Panc1 (cell line): ENCODE results near the gene CX3CL1. TPM values are rescaled to one million over a fixed set of nuclear protein-coding genes. Genes with fewer than 3 reads are reported as not detected.

Source experiments
- ATAC-seq: fragments of 200-7000 bp; cut with Tn5 transposase; 2 replicates; pipeline ENCODE4 v1.9.1; 2020; ENCODE audit warnings: mild to moderate bottlenecking, moderate library complexity
- BruUV-seq: library from RNA; stranded (reverse); fragments of 400-500 nt; replicated peaks from 2 replicates; lab custom pipeline; 2021; lab: Mats Ljungman, UMichigan
- CTCF ChIA-PET: fragments of 300-600 bp; sonication (Branson Sonifier 250); formaldehyde crosslinking; loops from one replicate; lab custom pipeline; 2022; ENCODE audit warnings: antibody characterized with exemption; lab: Charles Lee
- POLR2A ChIA-PET: fragments of 300-600 bp; sonication (Branson Sonifier 250); formaldehyde crosslinking; loops from one replicate; lab custom pipeline; 2022; ENCODE audit warnings: antibody characterized with exemption; lab: Charles Lee
- DNase-seq: peaks from one replicate; pipeline ENCODE4 v3.0.0-alpha.2; 2010; ENCODE audit warnings: low read depth, low spot score
- H3K27ac ChIP-seq: 2 replicates; pipeline ENCODE4 v1.5.1; 2011; ENCODE audit warnings: mild to moderate bottlenecking, low read length, inconsistent platforms
- H3K27me3 ChIP-seq: fragments of 200-500 bp; sonication (Bioruptor generic); 2 replicates; pipeline ENCODE4 v1.6.0; 2014; ENCODE audit warnings: low read length, inconsistent platforms; ENCODE audit not compliant: control insufficient read depth, insufficient read depth
- H3K36me3 ChIP-seq: fragments of 200-500 bp; sonication (Bioruptor generic); 2 replicates; pipeline ENCODE4 v1.5.1; 2014; ENCODE audit warnings: inconsistent platforms, mild to moderate bottlenecking, low read length, moderate library complexity; ENCODE audit not compliant: control insufficient read depth, insufficient read depth
- H3K4me1 ChIP-seq: 2 replicates; pipeline ENCODE4 v1.5.1; 2011; ENCODE audit warnings: inconsistent platforms, mild to moderate bottlenecking, low read length, moderate library complexity; ENCODE audit not compliant: control insufficient read depth, insufficient read depth
- H3K4me3 ChIP-seq, 2 experiments: 2 replicates each; pipeline ENCODE4 v1.5.1; 2011 to 2012; ENCODE audit warnings: low read depth in 2 of 2, low read length in 2 of 2, mild to moderate bottlenecking in 2 of 2, inconsistent platforms in 1 of 2, moderate library complexity in 1 of 2
- H3K9me3 ChIP-seq: fragments of 200-500 bp; sonication (Bioruptor generic); 2 replicates; pipeline ENCODE4 v1.5.1; 2014; ENCODE audit warnings: low read depth, mild to moderate bottlenecking, inconsistent platforms, low read length, moderate library complexity; ENCODE audit not compliant: control insufficient read depth, insufficient read depth
- POLR2AphosphoS5 ChIP-seq: IDR thresholded peaks from 2 replicates; pipeline ENCODE4 v1.6.1; 2012; ENCODE audit warnings: mild to moderate bottlenecking, low read depth, low read length, moderate library complexity
- SIN3A ChIP-seq: IDR thresholded peaks from 2 replicates; pipeline ENCODE4 v1.6.1; 2012; ENCODE audit warnings: low read depth, mild to moderate bottlenecking, low read length, moderate library complexity, borderline replicate concordance; ENCODE audit not compliant: insufficient read depth
- TCF7L2 ChIP-seq: IDR thresholded peaks from 2 replicates; pipeline ENCODE4 v1.6.1; 2011; ENCODE audit warnings: mild to moderate bottlenecking, low read depth, low read length, inconsistent platforms
- in situ Hi-C: cut with HindIII; loops from 2 replicates; pipeline ENCODE4 v1.10.0; 2016; ENCODE audit warnings: low sequenced_read_pairs, low pct_unique_long_range_greater_than_20kb
- intact Hi-C: fragments of 100-400 bp; cut with micrococcal nuclease; formaldehyde crosslinking; loops from one replicate; pipeline ENCODE4 v1.10.0; 2022; ENCODE audit not compliant: unreplicated experiment
- total RNA-seq: library from RNA; stranded (reverse); gene quantifications from one replicate; pipeline ENCODE4 v1.2.1, GENCODE V29; 2021; ENCODE audit not compliant: unreplicated experiment
- TF ChIP-seq, protein P1 (sequence below), 2 experiments: IDR thresholded peaks; 2 replicates each; pipeline ENCODE4 v1.6.1; 2011 to 2012; ENCODE audit warnings: low read depth in 2 of 2, control low read depth in 1 of 2, low read length in 1 of 2, mild to moderate bottlenecking in 1 of 2, moderate library complexity in 1 of 2; ENCODE audit not compliant: insufficient read depth in 1 of 2
- TF ChIP-seq, protein P2 (sequence below): fragments of 450-650 bp; IDR thresholded peaks from 2 replicates; pipeline ENCODE4 v1.5.1; 2017; ENCODE audit warnings: mild to moderate bottlenecking

The CX3CL1 gene
- total RNA-seq, 1 experiment from 2014 or later, result 21.8 TPM

DNA sequence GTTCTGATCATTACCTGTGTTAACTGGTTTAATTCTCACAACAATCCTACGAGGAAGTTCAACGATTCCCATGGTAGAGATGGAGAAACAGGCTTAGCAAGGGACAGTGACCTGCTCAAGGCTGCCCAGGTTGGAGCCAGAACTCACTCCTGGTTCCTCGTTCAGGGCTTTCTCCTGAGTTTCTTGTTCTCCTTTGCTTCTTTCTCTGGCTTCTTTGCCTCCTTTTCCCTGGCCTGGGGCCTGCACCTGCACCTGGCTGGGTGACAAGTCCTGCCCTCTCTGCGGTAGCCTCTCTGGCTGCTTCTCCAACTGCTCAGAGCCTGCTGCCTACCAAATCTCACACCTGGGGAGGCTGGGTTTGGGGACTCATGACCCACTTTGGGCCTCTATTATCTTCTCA, 10.9 kb upstream of the CX3CL1 start:
- POLR2A ChIA-PET, result interaction anchor here (0.6 kb wide), 1 partner anchor 10 kb away, joined by 3 read pairs; no protein-coding TSS in a partner anchor
- intact Hi-C loops (no loop called here), in situ Hi-C loops (no loop called here)
- Histone ChIP-seq H3K9me3 (no peaks in the 10 kb centered on the region), H3K4me3 (no peak overlapping the region), H3K27me3 (no peaks in the 10 kb centered on the region), H3K4me1 (no peaks in the 10 kb centered on the region), H3K36me3 (no peaks in the 10 kb centered on the region), H3K27ac (no peak overlapping the region)
- no peak for DNase-seq
- CTCF ChIA-PET, result no interaction called here
- TF ChIP-seq, protein P1, sequence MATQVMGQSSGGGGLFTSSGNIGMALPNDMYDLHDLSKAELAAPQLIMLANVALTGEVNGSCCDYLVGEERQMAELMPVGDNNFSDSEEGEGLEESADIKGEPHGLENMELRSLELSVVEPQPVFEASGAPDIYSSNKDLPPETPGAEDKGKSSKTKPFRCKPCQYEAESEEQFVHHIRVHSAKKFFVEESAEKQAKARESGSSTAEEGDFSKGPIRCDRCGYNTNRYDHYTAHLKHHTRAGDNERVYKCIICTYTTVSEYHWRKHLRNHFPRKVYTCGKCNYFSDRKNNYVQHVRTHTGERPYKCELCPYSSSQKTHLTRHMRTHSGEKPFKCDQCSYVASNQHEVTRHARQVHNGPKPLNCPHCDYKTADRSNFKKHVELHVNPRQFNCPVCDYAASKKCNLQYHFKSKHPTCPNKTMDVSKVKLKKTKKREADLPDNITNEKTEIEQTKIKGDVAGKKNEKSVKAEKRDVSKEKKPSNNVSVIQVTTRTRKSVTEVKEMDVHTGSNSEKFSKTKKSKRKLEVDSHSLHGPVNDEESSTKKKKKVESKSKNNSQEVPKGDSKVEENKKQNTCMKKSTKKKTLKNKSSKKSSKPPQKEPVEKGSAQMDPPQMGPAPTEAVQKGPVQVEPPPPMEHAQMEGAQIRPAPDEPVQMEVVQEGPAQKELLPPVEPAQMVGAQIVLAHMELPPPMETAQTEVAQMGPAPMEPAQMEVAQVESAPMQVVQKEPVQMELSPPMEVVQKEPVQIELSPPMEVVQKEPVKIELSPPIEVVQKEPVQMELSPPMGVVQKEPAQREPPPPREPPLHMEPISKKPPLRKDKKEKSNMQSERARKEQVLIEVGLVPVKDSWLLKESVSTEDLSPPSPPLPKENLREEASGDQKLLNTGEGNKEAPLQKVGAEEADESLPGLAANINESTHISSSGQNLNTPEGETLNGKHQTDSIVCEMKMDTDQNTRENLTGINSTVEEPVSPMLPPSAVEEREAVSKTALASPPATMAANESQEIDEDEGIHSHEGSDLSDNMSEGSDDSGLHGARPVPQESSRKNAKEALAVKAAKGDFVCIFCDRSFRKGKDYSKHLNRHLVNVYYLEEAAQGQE (IDR thresholded peaks at IDR 0.05; ENCODE audit: insufficient read depth in 1 of 2, low read depth in 2 of 2, low read length in 1 of 2), result no peak
- no peak for TF ChIP-seq SIN3A
- no peak for TF ChIP-seq TCF7L2
- TF ChIP-seq, protein P2, sequence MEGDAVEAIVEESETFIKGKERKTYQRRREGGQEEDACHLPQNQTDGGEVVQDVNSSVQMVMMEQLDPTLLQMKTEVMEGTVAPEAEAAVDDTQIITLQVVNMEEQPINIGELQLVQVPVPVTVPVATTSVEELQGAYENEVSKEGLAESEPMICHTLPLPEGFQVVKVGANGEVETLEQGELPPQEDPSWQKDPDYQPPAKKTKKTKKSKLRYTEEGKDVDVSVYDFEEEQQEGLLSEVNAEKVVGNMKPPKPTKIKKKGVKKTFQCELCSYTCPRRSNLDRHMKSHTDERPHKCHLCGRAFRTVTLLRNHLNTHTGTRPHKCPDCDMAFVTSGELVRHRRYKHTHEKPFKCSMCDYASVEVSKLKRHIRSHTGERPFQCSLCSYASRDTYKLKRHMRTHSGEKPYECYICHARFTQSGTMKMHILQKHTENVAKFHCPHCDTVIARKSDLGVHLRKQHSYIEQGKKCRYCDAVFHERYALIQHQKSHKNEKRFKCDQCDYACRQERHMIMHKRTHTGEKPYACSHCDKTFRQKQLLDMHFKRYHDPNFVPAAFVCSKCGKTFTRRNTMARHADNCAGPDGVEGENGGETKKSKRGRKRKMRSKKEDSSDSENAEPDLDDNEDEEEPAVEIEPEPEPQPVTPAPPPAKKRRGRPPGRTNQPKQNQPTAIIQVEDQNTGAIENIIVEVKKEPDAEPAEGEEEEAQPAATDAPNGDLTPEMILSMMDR, result no peak
- no peak for TF ChIP-seq POLR2AphosphoS5
- no peak for ATAC-seq
- no TSS peak for BruUV-seq

DNA sequence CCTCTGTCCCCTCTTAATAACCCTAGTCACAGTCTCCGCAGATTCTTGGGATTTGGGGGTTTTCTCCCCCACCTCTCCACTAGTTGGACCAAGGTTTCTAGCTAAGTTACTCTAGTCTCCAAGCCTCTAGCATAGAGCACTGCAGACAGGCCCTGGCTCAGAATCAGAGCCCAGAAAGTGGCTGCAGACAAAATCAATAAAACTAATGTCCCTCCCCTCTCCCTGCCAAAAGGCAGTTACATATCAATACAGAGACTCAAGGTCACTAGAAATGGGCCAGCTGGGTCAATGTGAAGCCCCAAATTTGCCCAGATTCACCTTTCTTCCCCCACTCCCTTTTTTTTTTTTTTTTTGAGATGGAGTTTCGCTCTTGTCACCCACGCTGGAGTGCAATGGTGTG, 8.1 kb upstream of the CX3CL1 start:
- no peaks in the 10 kb centered on the region for H3K36me3 ChIP-seq
- CTCF ChIA-PET, result interaction anchor here (0.6 kb wide), 1 partner anchor 12 kb away, joined by 3 read pairs; no protein-coding TSS in a partner anchor
- H3K27me3 ChIP-seq, result no peaks in the 10 kb centered on the region
- in situ Hi-C loops (no loop called here), intact Hi-C loops (no loop called here)
- no peaks in the 10 kb centered on the region for H3K9me3 ChIP-seq
- H3K4me1 ChIP-seq, result no peaks in the 10 kb centered on the region
- ATAC-seq (no peak), DNase-seq (no peak)
- no peak overlapping the region for H3K27ac ChIP-seq
- POLR2A ChIA-PET, result no interaction called here
- no peak overlapping the region for H3K4me3 ChIP-seq
- TF ChIP-seq, protein P1 (IDR thresholded peaks at IDR 0.05; ENCODE audit: insufficient read depth in 1 of 2, low read depth in 2 of 2, low read length in 1 of 2), result no peak
- TF ChIP-seq POLR2AphosphoS5 (no peak), TCF7L2 (no peak), SIN3A (no peak)
- TF ChIP-seq, protein P2, result no peak
- BruUV-seq, result no TSS peak
